Measurements from ENCODE around the gene OR2L5. TPM values are rescaled to one million over a fixed set of nuclear protein-coding genes. Genes with fewer than 3 reads are reported as not detected.

Gene OR2L5
- total RNA-seq, 1 donor from 2014 or later: not detected

- Mint-ChIP-seq H3K9me3 (peaks cover 29% of the 10 kb centered on the region), H3K4me1 (no peaks in the 10 kb centered on the region), H3K36me3 (ENCODE audit: low read depth) (no peaks in the 10 kb centered on the region), H3K27me3 (ENCODE audit: low read depth) (no peaks in the 10 kb centered on the region), H3K4me3 (no peak within 1 kb of the TSS), H3K27ac (ENCODE audit: unreplicated experiment) (no peak within 1 kb of the TSS)
- no peak for TF ChIP-seq CTCF (conservative IDR thresholded peaks at IDR 0.05)
- no peak for DNase-seq (ENCODE audit: low read depth, low spot score)
Observed at GRCh38 chr1:248046536-248046935, 33.1 kb downstream of the OR2L5 start, which contains the start of gene OR2L3. OR2L3 (plus strand) TSS chr1:248046836; CDS start chr1:248060682, 13,846 bp downstream.

GRCh38 chr1:248047008-248047407, 33.5 kb downstream of the OR2L5 start:
- no peaks in the 10 kb centered on the region for H3K4me1 Mint-ChIP-seq

GRCh38 chr1:248054671-248055070, 41.2 kb downstream of the OR2L5 start:
- no peak for DNase-seq (ENCODE audit: low read depth, low spot score)
- TF ChIP-seq CTCF (conservative IDR thresholded peaks at IDR 0.05): no peak
- Mint-ChIP-seq H3K36me3 (ENCODE audit: low read depth) (peaks cover 4% of the 10 kb centered on the region), H3K27ac (ENCODE audit: unreplicated experiment) (no peak overlapping the region), H3K4me3 (no peak overlapping the region), H3K27me3 (ENCODE audit: low read depth) (no peaks in the 10 kb centered on the region), H3K4me1 (no peaks in the 10 kb centered on the region), H3K9me3 (peaks cover 35% of the 10 kb centered on the region)

More at GRCh38 chr1:248047008-248047407, 33.5 kb downstream of the OR2L5 start:
- H3K4me3 Mint-ChIP-seq: no peak overlapping the region
- no peak overlapping the region for H3K27ac Mint-ChIP-seq (ENCODE audit: unreplicated experiment)
- no peaks in the 10 kb centered on the region for H3K36me3 Mint-ChIP-seq (ENCODE audit: low read depth)
- TF ChIP-seq CTCF (conservative IDR thresholded peaks at IDR 0.05): no peak
- H3K9me3 Mint-ChIP-seq: peaks cover 29% of the 10 kb centered on the region
- H3K27me3 Mint-ChIP-seq (ENCODE audit: low read depth): no peaks in the 10 kb centered on the region
- DNase-seq (ENCODE audit: low read depth, low spot score): no peak

- no peak overlapping the region for H3K27ac Mint-ChIP-seq (ENCODE audit: unreplicated experiment)
- DNase-seq (ENCODE audit: low read depth, low spot score): no peak
- peaks cover 35% of the 10 kb centered on the region for H3K9me3 Mint-ChIP-seq
- H3K36me3 Mint-ChIP-seq (ENCODE audit: low read depth): peaks cover 4% of the 10 kb centered on the region
- H3K4me1 Mint-ChIP-seq: no peaks in the 10 kb centered on the region
- H3K4me3 Mint-ChIP-seq: no peak overlapping the region
- TF ChIP-seq CTCF (conservative IDR thresholded peaks at IDR 0.05): no peak
- H3K27me3 Mint-ChIP-seq (ENCODE audit: low read depth): no peaks in the 10 kb centered on the region
Observed at GRCh38 chr1:248055261-248055660, 41.8 kb downstream of the OR2L5 start.

GRCh38 chr1:248065071-248065470, 51.6 kb downstream of the OR2L5 start:
- TF ChIP-seq CTCF (conservative IDR thresholded peaks at IDR 0.05): no peak
- H3K27ac Mint-ChIP-seq (ENCODE audit: unreplicated experiment): no peak overlapping the region
- no peak overlapping the region for H3K4me3 Mint-ChIP-seq
- H3K9me3 Mint-ChIP-seq: peaks cover 17% of the 10 kb centered on the region
- no peaks in the 10 kb centered on the region for H3K27me3 Mint-ChIP-seq (ENCODE audit: low read depth)
- H3K4me1 Mint-ChIP-seq: no peaks in the 10 kb centered on the region
- H3K36me3 Mint-ChIP-seq (ENCODE audit: low read depth): peaks cover 6% of the 10 kb centered on the region
- DNase-seq (ENCODE audit: low read depth, low spot score): no peak

GRCh38 chr1:248065604-248066003, 52.1 kb downstream of the OR2L5 start:
- H3K27ac Mint-ChIP-seq (ENCODE audit: unreplicated experiment): no peak overlapping the region
- H3K27me3 Mint-ChIP-seq (ENCODE audit: low read depth): no peaks in the 10 kb centered on the region
- no peak for TF ChIP-seq CTCF (conservative IDR thresholded peaks at IDR 0.05)
- DNase-seq (ENCODE audit: low read depth, low spot score): no peak
- H3K4me3 Mint-ChIP-seq: no peak overlapping the region
- H3K4me1 Mint-ChIP-seq: no peaks in the 10 kb centered on the region
- H3K9me3 Mint-ChIP-seq: peaks cover 15% of the 10 kb centered on the region
- peaks cover 5% of the 10 kb centered on the region for H3K36me3 Mint-ChIP-seq (ENCODE audit: low read depth)
